Measurements from ENCODE around the gene HMGCS1.

- TF ChIP-seq, protein P1, sequence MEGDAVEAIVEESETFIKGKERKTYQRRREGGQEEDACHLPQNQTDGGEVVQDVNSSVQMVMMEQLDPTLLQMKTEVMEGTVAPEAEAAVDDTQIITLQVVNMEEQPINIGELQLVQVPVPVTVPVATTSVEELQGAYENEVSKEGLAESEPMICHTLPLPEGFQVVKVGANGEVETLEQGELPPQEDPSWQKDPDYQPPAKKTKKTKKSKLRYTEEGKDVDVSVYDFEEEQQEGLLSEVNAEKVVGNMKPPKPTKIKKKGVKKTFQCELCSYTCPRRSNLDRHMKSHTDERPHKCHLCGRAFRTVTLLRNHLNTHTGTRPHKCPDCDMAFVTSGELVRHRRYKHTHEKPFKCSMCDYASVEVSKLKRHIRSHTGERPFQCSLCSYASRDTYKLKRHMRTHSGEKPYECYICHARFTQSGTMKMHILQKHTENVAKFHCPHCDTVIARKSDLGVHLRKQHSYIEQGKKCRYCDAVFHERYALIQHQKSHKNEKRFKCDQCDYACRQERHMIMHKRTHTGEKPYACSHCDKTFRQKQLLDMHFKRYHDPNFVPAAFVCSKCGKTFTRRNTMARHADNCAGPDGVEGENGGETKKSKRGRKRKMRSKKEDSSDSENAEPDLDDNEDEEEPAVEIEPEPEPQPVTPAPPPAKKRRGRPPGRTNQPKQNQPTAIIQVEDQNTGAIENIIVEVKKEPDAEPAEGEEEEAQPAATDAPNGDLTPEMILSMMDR (conservative IDR thresholded peaks at IDR 0.05 in 1 of 2, IDR thresholded peaks at IDR 0.05 in 1 of 2; ENCODE audit: extremely low read depth in 1 of 2, insufficient read depth in 1 of 2, low read depth in 1 of 2, low read length in 2 of 2): no peak
- TF ChIP-seq EZH2 (IDR thresholded peaks at IDR 0.05; ENCODE audit: borderline replicate concordance, low read length): no peak
Observed at GRCh38 chr5:43273552-43273951, 39.7 kb downstream of the HMGCS1 start.
